B cell (primary cell): ENCODE results near the gene NR1H2. TPM values are rescaled to one million over a fixed set of nuclear protein-coding genes. Genes with fewer than 3 reads are reported as not detected.

Source experiments
- ATAC-seq: fragments of 200-7000 bp; cut with Tn5 transposase; one replicate; pipeline ENCODE4 v1.10.0; 2021; ENCODE audit warnings: low read depth, mild to moderate bottlenecking, moderate number of reproducible peaks, moderate library complexity
- CTCF ChIA-PET: fragments of 350-600 bp; sonication (Branson Sonifier 250); formaldehyde crosslinking; loops from one replicate; lab custom pipeline; 2021; ENCODE audit warnings: antibody characterized with exemption, inconsistent platforms; lab: Charles Lee
- POLR2A ChIA-PET: fragments of 350-600 bp; sonication (Branson Sonifier 250); formaldehyde crosslinking; loops from one replicate; lab custom pipeline; 2021; ENCODE audit warnings: antibody characterized with exemption; lab: Charles Lee
- DNase-seq: peaks from one replicate; pipeline ENCODE4 v3.0.0; 2013
- H2AFZ ChIP-seq: 2 replicates; pipeline ENCODE4 v1.6.1; 2012; ENCODE audit warnings: mild to moderate bottlenecking, low read depth, low read length; ENCODE audit not compliant: insufficient read depth, poor library complexity, severe bottlenecking
- H3K27ac ChIP-seq, 2 donors: 1 replicate in 1 of 2; 2 replicates in 1 of 2; pipeline ENCODE4 v1.5.1; 2012 to 2013; ENCODE audit warnings: low read length in 2 of 2, mild to moderate bottlenecking in 2 of 2, moderate library complexity in 1 of 2
- H3K27me3 ChIP-seq, 4 experiments: fragments of 200-600 bp in 1 of 4; sonication (generic) in 1 of 4; replicated peaks in 1 of 4; 1 replicate in 2 of 4; 2 replicates in 2 of 4; pipeline versions ENCODE4 v1.6.1 to v1.7.0; 2013 to 2016; ENCODE audit warnings: low read length in 3 of 4, mild to moderate bottlenecking in 2 of 4, mixed read lengths in 1 of 4, moderate library complexity in 1 of 4; ENCODE audit not compliant: insufficient read depth in 4 of 4, control insufficient read depth in 3 of 4; ENCODE audit errors: control extremely low read depth in 1 of 4
- H3K36me3 ChIP-seq, 2 experiments: replicated peaks in 1 of 2; 1 replicate in 1 of 2; 2 replicates in 1 of 2; pipeline versions ENCODE4 v1.6.1 to v1.7.1; 2013; ENCODE audit warnings: low read length in 1 of 2; ENCODE audit not compliant: insufficient read depth in 2 of 2, control insufficient read depth in 1 of 2; ENCODE audit errors: control extremely low read depth in 1 of 2, extremely low read depth in 1 of 2
- H3K4me1 ChIP-seq, 2 donors: fragments of 200-600 bp in 1 of 2; sonication (generic) in 1 of 2; 1 replicate in 1 of 2; 2 replicates in 1 of 2; pipeline versions ENCODE4 v1.5.1 to v1.6.1; 2013 to 2017; ENCODE audit warnings: low read length in 2 of 2; ENCODE audit not compliant: control insufficient read depth in 2 of 2, insufficient read depth in 2 of 2
- H3K4me2 ChIP-seq: replicated peaks from 2 replicates; pipeline ENCODE3; 2012; ENCODE audit warnings: mild to moderate bottlenecking, low read depth, low read length; ENCODE audit not compliant: poor library complexity, severe bottlenecking
- H3K4me3 ChIP-seq, 5 experiments: fragments of 200-600 bp in 1 of 5; sonication (generic) in 1 of 5; 1 replicate in 3 of 5; 2 replicates in 2 of 5; pipeline versions ENCODE4 v1.5.1 to v1.7.0; 2011 to 2016; ENCODE audit warnings: low read length in 4 of 5, mild to moderate bottlenecking in 4 of 5, low read depth in 2 of 5, control low read depth in 1 of 5, moderate library complexity in 1 of 5; ENCODE audit not compliant: insufficient read depth in 1 of 5; ENCODE audit errors: control extremely low read depth in 1 of 5, extremely low read depth in 1 of 5
- H3K79me2 ChIP-seq: fragments of 200-600 bp; sonication (generic); one replicate; pipeline ENCODE4 v1.6.0; 2016; ENCODE audit warnings: low read length; ENCODE audit not compliant: control insufficient read depth, insufficient read depth
- H3K9ac ChIP-seq: fragments of 200-600 bp; sonication (generic); 2 replicates; pipeline ENCODE4 v1.6.1; 2017; ENCODE audit warnings: mild to moderate bottlenecking, low read length, moderate library complexity
- H3K9me3 ChIP-seq, 3 donors: one replicate each; pipeline versions ENCODE4 v1.6.1 to v1.7.1; 2013; ENCODE audit warnings: low read length in 2 of 3; ENCODE audit not compliant: control insufficient read depth in 2 of 3, insufficient read depth in 1 of 3; ENCODE audit errors: control extremely low read depth in 1 of 3
- H4K20me1 ChIP-seq: 2 replicates; pipeline ENCODE4 v1.6.0; 2012; ENCODE audit warnings: mild to moderate bottlenecking, low read length; ENCODE audit not compliant: insufficient read depth, control insufficient read depth, poor library complexity, severe bottlenecking
- H3K27ac Mint-ChIP-seq: one replicate; pipeline ENCODE4 v1.8.0; 2021; ENCODE audit warnings: mixed read lengths
- H3K27me3 Mint-ChIP-seq: one replicate; pipeline ENCODE4 v1.8.0; 2021; ENCODE audit warnings: mixed read lengths
- H3K4me1 Mint-ChIP-seq: one replicate; pipeline ENCODE4 v1.8.0; 2021; ENCODE audit warnings: mixed read lengths
- H3K4me3 Mint-ChIP-seq: one replicate; pipeline ENCODE4 v1.8.0; 2021; ENCODE audit warnings: mixed read lengths
- H3K9me3 Mint-ChIP-seq: one replicate; pipeline ENCODE4 v1.8.0; 2022; ENCODE audit warnings: mixed read lengths; ENCODE audit not compliant: insufficient read depth
- EZH2 ChIP-seq: IDR thresholded peaks from 2 replicates; pipeline ENCODE4 v1.6.1; 2012; ENCODE audit warnings: borderline replicate concordance, low read depth, mild to moderate bottlenecking, moderate library complexity, low read length; ENCODE audit not compliant: insufficient read depth, poor library complexity, severe bottlenecking
- WGBS: methylation state at CpG from one replicate; pipeline ENCODE4 v1.1.5; 2013; ENCODE audit warnings: missing lambda C conversion rate; ENCODE audit not compliant: insufficient coverage; 5-methylcytosine and 5-hydroxymethylcytosine counted together
- intact Hi-C: fragments of 100-400 bp; cut with micrococcal nuclease; formaldehyde crosslinking; loops from one replicate; pipeline ENCODE4 v1.10.0; 2022
- polyA plus RNA-seq: library from polyadenylated mRNA; depleted of rRNA; stranded (reverse); fragments of >200 nt; gene quantifications from 2 replicates; pipeline ENCODE4 v1.2.3, GENCODE V29; 2012
- total RNA-seq, 2 donors: library from RNA; stranded (reverse); fragments of 120-200 nt in 1 of 2; gene quantifications; 1 replicate in 1 of 2; 2 replicates in 1 of 2; pipeline versions ENCODE4 v1.2.3 to v1.2.4, GENCODE V29; 2013 to 2022
- TF ChIP-seq, protein P1 (sequence below): fragments of 200-600 bp; IDR thresholded peaks from one replicate; pipeline ENCODE4 v1.8.0; 2022; ENCODE audit warnings: antibody characterized with exemption, mild to moderate bottlenecking

NR1H2 gene
- total and polyA plus RNA-seq, 2 donors (not counting 1 experiment from before 2014, with no cell fraction given) = 116 to 164 TPM

DNA sequence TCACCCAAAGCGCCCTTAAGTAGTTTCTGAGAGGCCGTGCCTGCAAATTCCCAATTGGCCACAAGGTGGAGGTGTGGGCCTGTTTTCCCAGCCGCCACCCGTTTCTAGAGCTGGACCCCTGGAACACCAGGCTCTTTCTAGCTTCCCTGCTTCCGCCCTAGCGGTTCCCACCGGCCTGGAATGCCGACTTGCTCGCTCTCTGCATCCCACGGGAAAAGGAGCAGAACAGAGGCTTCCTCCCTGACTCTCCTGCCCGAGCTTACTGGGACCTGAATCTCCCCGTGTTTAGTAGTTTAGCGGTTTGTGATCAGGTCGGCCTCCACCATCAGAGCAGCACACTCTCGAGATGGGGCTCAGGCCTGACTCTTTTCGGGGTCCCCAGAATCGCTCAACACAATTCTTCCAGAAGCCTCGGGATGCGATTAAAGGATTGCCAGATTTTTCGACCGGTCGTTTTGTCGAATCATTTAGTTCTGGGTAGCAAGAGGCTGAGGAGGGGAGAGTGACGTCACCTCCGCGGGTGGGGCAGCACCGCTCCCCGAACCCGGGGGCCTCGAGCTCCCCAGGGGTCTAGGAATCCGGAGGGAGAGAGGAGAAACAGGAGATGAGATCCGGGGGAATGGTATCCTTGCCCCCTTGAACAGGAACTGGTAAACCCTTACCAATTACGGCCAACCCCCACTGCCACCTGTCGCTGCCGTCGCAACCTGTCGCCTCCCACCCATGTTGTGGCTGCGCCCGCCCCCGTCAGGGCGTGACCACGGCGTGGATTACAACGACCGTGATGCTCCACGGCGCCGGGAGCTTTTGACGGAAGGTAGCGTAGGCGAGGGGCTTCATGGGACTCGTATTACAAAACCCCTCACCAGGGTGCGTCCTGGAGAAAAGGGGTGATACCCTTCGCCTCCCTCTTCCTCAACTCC, 18.8 kb upstream of the NR1H2 start:
- Mint-ChIP-seq H3K27me3 (no peaks in the 10 kb centered on the region), H3K4me3 (peak overlapping the region; percentile 94), H3K27ac (peak overlapping the region; percentile 98), H3K4me1 (peaks cover 39% of the 10 kb centered on the region), H3K9me3 (no peaks in the 10 kb centered on the region)
- Histone ChIP-seq H3K4me1 (peaks cover 13 to 34% of the 10 kb centered on the region in 2 donors), H3K4me2 (peak overlapping the region; percentile 99), H3K79me2 (peaks cover 15% of the 10 kb centered on the region), H3K27ac (peak overlapping the region; percentile 95 to 99), H2AFZ (peak overlapping the region; percentile 87), H3K9me3 (peaks cover 0 to 6% (median 0%) of the 10 kb centered on the region in 3 donors), H3K9ac (peak overlapping the region; percentile 99), H3K36me3 (no peaks in the 10 kb centered on the region), H3K27me3 (no peaks in the 10 kb centered on the region), H4K20me1 (no peaks in the 10 kb centered on the region), H3K4me3 (peak overlapping the region; percentile 64 to 99 (median 68))
- peak; percentile 94 for DNase-seq
- WGBS = 12% methylated on average over 46 of the region's 54 CpGs
- intact Hi-C loops = loop anchor here (1.0 to 5.0 kb wide), 12 partner anchors 10 to 540 kb away; partner anchors contain the start of genes JOSD2, MYBPC2, NR1H2 and POLD1
- ATAC-seq = peak; percentile 81
- ChIA-PET POLR2A (interaction anchor here (0.5 to 2.8 kb wide), 13 partner anchors 10 to 425 kb away, joined by 3 to 33 read pairs (median 8); partner anchors contain the start of genes JOSD2, KCNC3, NR1H2 and SPIB), CTCF (interaction anchor here (0.7 to 6.6 kb wide), 34 partner anchors 10 to 565 kb away, joined by 3 to 76 read pairs (median 6); partner anchors contain the start of genes JOSD2, KCNC3, NAPSA and POLD1)
- TF ChIP-seq, protein P1, sequence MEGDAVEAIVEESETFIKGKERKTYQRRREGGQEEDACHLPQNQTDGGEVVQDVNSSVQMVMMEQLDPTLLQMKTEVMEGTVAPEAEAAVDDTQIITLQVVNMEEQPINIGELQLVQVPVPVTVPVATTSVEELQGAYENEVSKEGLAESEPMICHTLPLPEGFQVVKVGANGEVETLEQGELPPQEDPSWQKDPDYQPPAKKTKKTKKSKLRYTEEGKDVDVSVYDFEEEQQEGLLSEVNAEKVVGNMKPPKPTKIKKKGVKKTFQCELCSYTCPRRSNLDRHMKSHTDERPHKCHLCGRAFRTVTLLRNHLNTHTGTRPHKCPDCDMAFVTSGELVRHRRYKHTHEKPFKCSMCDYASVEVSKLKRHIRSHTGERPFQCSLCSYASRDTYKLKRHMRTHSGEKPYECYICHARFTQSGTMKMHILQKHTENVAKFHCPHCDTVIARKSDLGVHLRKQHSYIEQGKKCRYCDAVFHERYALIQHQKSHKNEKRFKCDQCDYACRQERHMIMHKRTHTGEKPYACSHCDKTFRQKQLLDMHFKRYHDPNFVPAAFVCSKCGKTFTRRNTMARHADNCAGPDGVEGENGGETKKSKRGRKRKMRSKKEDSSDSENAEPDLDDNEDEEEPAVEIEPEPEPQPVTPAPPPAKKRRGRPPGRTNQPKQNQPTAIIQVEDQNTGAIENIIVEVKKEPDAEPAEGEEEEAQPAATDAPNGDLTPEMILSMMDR = peak; percentile 89
- no peak for TF ChIP-seq EZH2
